Duodenal mucosa (tissue), 2 donors: ENCODE data around the gene ARCN1.

Experiments
- H3K27ac ChIP-seq: one replicate; pipeline ENCODE4 v1.7.0; 2013; ENCODE audit warnings: low read depth, low read length
- H3K27me3 ChIP-seq, 2 donors: one replicate each; pipeline ENCODE4 v1.7.0; 2013; ENCODE audit warnings: low read length in 2 of 2, control low read depth in 1 of 2; ENCODE audit not compliant: insufficient read depth in 2 of 2, control insufficient read depth in 1 of 2
- H3K36me3 ChIP-seq, 2 donors: one replicate each; pipeline ENCODE4 v1.7.0; 2013; ENCODE audit warnings: low read length in 2 of 2, control low read depth in 1 of 2; ENCODE audit not compliant: insufficient read depth in 2 of 2, control insufficient read depth in 1 of 2
- H3K4me1 ChIP-seq, 2 donors: one replicate each; pipeline ENCODE4 v1.7.0; 2013; ENCODE audit warnings: low read length in 2 of 2, control low read depth in 1 of 2; ENCODE audit not compliant: insufficient read depth in 2 of 2, control insufficient read depth in 1 of 2
- H3K4me3 ChIP-seq, 2 donors: one replicate each; pipeline ENCODE4 v1.7.0; 2013; ENCODE audit warnings: low read length in 2 of 2, low read depth in 1 of 2
- H3K9ac ChIP-seq, 2 donors: one replicate each; pipeline ENCODE4 v1.7.0; 2013; ENCODE audit warnings: low read length in 2 of 2, low read depth in 1 of 2
- H3K9me3 ChIP-seq, 2 donors: one replicate each; pipeline ENCODE4 v1.7.0; 2013; ENCODE audit warnings: low read length in 2 of 2, control low read depth in 1 of 2; ENCODE audit not compliant: control insufficient read depth in 1 of 2

Gene ARCN1

DNA sequence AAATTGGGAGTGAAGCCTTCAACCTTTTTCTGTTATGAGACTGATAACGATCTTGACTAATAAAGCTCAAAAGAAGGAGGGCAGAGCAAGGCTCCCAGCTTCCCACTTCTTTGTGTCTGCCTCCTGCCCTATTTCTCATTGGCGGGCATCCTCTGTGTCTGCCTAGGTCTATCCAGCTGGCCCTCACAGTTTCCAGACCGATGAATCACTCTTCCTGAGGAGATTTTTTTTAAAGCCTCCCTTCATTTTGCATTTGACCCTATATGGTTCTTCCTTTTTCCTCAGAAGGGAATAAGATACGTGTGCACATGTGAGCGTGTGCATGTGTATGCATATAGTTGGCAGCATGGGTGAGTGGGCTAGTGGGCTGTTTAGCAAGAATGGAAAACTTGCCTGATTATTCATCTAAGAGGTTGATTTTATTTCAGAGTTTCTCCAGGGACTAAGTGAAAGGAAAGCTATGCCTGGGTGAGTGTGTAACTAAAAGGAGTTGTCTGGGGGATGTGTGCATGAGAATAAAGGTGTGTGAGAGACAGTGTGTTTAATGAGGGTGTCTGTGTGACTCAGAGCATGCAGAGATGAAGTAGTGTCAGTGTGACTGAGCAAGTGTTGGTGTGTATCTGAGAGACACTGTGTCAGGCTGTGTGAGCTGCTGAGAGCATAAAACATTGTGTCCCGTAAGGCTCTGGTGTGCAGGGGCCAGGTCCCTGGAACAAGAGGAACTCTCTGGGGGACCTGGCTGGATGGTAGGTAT, 47.4 kb downstream of the ARCN1 start:
- Histone ChIP-seq H3K27me3 (no peaks in the 10 kb centered on the region), H3K4me1 (peaks cover 29 to 43% of the 10 kb centered on the region in 2 donors), H3K36me3 (peaks cover 0 to 6% of the 10 kb centered on the region in 2 donors), H3K9me3 (no peaks in the 10 kb centered on the region), H3K27ac (peak overlapping the region; percentile 79), H3K9ac (peak overlapping the region in 1 of 2 donors; percentile 12), H3K4me3 (no peak overlapping the region)

DNA sequence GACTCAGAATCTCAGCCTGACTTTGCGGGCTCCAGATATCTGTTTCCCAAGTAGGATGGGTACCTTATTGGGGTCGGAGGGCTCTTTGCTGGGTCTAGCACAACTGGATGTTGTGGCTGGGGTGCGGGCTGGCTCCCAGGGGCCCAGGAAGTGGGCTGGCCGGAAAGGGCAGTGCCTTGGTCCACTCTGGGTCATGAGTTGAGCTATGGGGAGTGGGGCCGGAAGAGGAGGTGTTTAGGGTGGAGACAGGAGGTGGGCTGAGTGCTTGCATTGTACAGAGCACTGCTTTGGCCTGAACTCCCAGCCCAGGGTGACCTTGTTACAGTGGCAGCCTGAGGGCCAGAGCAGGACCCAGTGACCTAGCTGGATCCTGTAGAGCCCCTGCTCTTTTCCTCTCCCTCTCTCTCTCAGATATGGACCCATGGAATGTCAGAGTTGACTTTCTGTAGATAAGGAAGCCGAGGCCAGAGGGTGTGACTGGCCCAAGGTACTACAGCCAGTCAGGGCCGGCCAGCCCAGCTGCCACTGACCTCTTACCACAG, 48.4 kb downstream of the ARCN1 start:
- Histone ChIP-seq H3K36me3 (peaks cover 0 to 8% of the 10 kb centered on the region in 2 donors), H3K27me3 (no peaks in the 10 kb centered on the region), H3K9ac (no peak overlapping the region), H3K4me1 (peaks cover 38 to 52% of the 10 kb centered on the region in 2 donors), H3K27ac (peak overlapping the region; percentile 26), H3K4me3 (peak overlapping the region in 1 of 2 donors; percentile 42), H3K9me3 (no peaks in the 10 kb centered on the region)

DNA sequence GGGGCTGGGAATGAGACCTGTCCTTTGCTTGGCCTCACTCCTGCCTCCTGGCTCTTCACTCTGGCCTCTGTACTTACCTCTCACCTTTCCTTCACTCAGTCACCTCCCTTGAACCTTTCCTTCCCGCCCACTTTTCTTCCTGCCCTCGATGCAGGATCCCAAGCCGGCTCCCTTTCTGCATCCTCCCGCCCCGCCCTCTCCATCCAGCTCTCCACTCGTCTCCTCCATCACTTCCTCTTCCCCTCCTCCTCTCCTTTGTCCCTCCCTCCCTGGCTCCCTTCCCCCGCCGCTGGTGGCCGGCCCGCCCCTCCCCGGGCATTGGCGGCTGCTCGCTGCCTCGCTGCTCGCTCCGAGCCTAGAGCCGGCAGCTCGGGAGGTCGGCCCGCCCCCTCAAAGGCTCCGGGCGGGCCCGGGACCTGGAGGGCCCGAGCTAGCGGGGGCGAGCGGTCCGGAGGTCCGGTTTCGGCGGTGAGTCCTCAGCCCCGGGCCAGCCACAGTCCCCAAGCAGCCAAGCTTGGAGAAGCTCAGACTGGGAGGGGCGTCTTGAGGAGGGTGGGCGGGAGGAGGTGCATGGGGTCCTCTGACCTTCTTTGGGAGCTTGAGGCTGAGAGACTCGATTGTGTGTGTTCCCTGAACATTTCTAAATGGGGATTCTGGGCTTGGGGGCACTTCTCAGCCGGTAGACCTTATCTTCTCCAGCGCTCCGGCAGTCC, 49.0 kb downstream of the ARCN1 start:
- peak overlapping the region in 1 of 2 donors; percentile 34 for H3K9ac ChIP-seq
- peak overlapping the region; percentile 26 for H3K27ac ChIP-seq
- H3K27me3 ChIP-seq = no peaks in the 10 kb centered on the region
- H3K9me3 ChIP-seq = no peaks in the 10 kb centered on the region
- peaks cover 43 to 52% of the 10 kb centered on the region in 2 donors for H3K4me1 ChIP-seq
- H3K4me3 ChIP-seq = peak overlapping the region; percentile 42 to 48
- peaks cover 0 to 2% of the 10 kb centered on the region in 2 donors for H3K36me3 ChIP-seq

DNA sequence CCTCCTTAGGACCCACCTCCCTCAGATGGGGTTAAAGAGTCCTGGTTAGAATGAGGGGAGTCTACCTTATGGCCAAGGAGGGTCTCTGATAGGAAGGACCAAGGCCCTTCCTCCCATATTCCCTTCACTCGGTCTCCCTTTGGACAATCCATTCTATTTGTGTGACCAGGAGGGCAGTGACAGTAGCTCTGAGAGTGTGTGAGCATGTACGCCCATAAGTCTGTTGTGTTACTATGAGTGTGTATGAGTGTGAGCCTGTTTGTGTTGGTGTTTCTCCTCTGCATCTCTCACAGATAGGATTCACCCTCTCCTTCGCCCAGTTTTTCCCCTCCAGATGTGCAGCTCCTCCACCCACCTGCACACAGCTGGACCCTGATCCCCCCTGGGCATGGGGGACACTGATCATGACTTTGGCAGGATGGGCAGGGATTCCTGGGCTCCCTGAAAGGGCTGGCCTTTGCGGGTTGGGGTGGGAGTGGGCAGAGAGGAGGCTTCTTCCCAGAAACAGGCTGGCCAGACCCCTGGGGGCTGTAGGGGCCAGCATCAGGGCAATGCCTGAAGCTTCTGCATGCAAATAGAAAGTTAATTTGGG, 49.7 kb downstream of the ARCN1 start:
- H3K27me3 ChIP-seq = no peaks in the 10 kb centered on the region
- no peaks in the 10 kb centered on the region for H3K9me3 ChIP-seq
- peak overlapping the region; percentile 26 for H3K27ac ChIP-seq
- H3K36me3 ChIP-seq = peaks cover 0 to 2% of the 10 kb centered on the region in 2 donors
- H3K4me1 ChIP-seq = peaks cover 43 to 52% of the 10 kb centered on the region in 2 donors
- peak overlapping the region; percentile 42 to 48 for H3K4me3 ChIP-seq
- peak overlapping the region in 1 of 2 donors; percentile 34 for H3K9ac ChIP-seq

DNA sequence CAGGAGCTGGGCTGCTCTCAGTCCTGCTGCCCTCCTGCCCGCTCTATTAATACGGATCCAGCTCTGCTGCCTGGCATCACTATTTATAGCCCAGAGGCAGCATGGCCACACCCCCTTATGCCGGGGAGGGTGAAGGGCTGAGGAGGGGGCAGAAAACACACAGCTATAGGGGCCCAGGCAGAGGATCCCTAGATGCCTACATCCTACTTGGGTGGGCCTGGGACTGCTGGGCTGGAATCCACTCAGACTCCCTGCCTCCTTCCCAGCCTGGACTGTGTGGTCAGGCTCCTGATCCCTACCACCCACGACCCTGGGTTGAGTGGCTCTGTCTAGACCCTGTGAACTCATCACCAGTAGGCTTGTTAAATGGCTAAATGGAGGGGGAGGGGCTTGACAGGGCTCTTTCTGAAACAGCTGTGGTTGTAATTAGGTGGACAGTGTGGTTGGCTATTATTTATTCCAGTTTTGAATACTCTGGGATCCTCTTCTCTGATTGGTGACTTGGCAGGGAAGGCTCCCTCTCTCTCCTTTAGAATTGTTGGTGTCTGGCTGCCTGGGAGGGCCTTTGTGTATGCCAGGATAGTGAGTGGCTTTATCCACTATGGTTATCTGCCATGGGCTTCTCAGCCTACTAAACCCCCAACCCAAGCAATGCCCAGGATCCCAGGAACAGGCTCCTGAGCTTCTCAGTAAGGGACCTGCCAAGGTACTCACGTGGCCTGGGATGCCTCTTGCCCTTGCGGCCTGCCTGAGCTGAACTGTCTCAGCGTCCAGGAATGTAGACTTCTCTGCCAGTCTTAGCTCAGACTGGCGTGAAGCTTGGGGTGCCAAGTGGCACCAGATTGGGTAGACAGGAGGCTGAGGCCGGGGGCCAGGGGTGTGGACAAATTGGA, 50.4 kb downstream of the ARCN1 start:
- Histone ChIP-seq H3K36me3 (peaks cover 0 to 3% of the 10 kb centered on the region in 2 donors), H3K27ac (no peak overlapping the region), H3K4me3 (no peak overlapping the region), H3K9me3 (no peaks in the 10 kb centered on the region), H3K9ac (no peak overlapping the region), H3K27me3 (no peaks in the 10 kb centered on the region), H3K4me1 (peaks cover 41 to 52% of the 10 kb centered on the region in 2 donors)

DNA sequence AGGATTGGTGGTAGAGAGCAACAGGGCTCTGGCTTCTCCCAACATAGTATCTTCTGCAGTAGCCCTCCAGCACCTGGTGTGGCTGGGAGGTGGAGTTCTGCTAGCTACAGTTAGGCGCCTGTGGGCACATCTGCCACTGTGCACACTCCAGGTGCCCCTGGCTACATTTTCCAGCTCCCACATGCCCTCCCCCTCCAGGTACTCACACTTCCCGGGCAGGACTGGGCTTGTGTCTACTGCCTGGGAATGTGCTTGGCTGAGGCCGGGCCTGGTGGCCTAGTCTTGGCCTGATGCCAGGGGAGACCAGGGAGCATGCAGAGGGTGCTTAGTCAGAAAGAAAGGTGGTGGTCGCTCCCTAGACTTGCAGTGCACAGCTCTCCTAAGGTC, 51.1 kb downstream of the ARCN1 start:
- no peak overlapping the region for H3K9ac ChIP-seq
- H3K4me3 ChIP-seq = no peak overlapping the region
- H3K27me3 ChIP-seq = no peaks in the 10 kb centered on the region
- peaks cover 0 to 5% of the 10 kb centered on the region in 2 donors for H3K36me3 ChIP-seq
- H3K4me1 ChIP-seq = peaks cover 35 to 52% of the 10 kb centered on the region in 2 donors
- no peak overlapping the region for H3K27ac ChIP-seq
- no peaks in the 10 kb centered on the region for H3K9me3 ChIP-seq

DNA sequence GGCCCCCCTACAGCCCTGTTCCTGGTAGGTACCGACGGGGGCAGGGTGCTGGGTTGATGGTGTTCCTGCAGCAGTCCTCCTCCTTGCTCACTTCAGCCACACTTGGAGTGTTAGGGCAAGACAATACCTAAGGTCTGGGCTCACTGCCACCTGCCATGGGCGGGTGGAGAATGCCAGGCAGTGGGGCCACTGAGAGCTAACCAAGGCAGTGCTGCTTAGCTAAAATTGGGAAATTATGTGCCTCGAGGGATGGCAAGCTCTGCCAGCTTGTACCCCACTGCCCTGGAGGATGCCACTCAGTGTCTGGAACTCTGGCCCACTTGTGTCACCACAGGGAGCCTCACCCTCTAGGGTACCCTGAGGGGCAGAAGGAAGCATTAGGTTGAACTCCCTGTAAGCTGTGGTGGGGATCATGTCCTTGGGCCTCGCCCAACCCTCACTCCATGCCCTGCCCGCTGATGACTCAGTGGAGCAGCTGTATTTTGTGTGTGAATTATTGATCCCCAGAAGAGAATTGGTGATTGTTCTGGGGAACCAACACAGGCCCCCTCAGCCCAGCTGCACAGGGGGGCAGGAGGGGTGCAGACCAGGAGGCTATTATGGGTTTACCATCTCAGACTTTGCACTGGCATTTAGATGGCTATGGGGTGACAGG, 53.0 kb downstream of the ARCN1 start:
- no peak overlapping the region for H3K27ac ChIP-seq

DNA sequence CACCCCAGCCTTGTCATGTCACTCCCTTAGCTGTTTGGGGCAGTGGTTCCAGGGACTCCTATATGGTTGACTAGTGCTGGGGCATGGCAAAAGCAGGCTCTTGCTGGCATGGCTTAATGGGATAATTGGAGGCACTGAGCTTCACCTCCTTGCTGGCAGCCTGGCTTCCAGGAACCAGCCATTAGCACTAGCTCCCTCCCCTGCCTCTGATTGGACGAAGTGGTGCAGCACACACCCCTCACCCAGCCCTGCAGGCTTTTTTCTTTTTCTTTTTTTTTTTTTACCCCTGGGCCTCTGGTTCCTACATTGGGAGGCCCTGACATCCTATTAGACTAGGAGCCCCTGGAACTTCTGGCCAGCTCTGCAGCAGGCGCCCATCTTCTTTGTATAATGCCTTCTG, 53.8 kb downstream of the ARCN1 start:
- peaks cover 38 to 47% of the 10 kb centered on the region in 2 donors for H3K4me1 ChIP-seq
- H3K27me3 ChIP-seq = no peaks in the 10 kb centered on the region
- H3K9me3 ChIP-seq = no peaks in the 10 kb centered on the region
- H3K4me3 ChIP-seq = no peak overlapping the region
- no peak overlapping the region for H3K9ac ChIP-seq
- H3K36me3 ChIP-seq = peaks cover 0 to 9% of the 10 kb centered on the region in 2 donors
- H3K27ac ChIP-seq = no peak overlapping the region

More for the DNA sequence above, 53.0 kb downstream of the ARCN1 start:
- H3K9me3 ChIP-seq = no peaks in the 10 kb centered on the region
- no peak overlapping the region for H3K9ac ChIP-seq
- H3K4me1 ChIP-seq = peaks cover 35 to 47% of the 10 kb centered on the region in 2 donors
- peaks cover 0 to 5% of the 10 kb centered on the region in 2 donors for H3K36me3 ChIP-seq
- no peak overlapping the region for H3K4me3 ChIP-seq
- no peaks in the 10 kb centered on the region for H3K27me3 ChIP-seq

DNA sequence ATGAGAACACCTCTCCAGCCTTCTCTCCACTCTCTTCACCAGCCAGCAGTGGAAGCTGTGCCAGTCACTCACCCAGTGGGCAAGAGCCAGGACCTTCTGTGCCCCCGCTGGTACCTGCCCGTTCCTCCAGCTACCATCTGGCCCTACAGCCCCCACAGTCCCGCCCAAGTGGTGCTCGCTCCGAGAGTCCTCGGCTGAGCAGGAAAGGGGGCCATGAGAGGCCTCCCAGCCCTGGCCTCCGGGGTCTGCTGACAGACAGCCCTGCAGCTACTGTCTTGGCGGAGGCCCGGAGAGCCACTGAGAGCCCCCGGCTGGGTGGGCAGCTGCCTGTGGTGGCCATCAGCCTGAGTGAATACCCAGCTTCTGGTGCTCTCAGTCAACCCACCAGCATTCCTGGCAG, 55.4 kb downstream of the ARCN1 start:
- Histone ChIP-seq H3K4me1 (peaks cover 47 to 48% of the 10 kb centered on the region in 2 donors), H3K4me3 (no peak overlapping the region), H3K36me3 (peaks cover 0 to 9% of the 10 kb centered on the region in 2 donors), H3K9me3 (no peaks in the 10 kb centered on the region), H3K27me3 (no peaks in the 10 kb centered on the region), H3K27ac (no peak overlapping the region), H3K9ac (no peak overlapping the region)
